PC-3 (cell line): ENCODE data around the gene TCF12. TPM values are rescaled to one million over a fixed set of nuclear protein-coding genes. Genes with fewer than 3 reads are reported as not detected.

Source experiments
- ATAC-seq: fragments of 200-7000 bp; cut with Tn5 transposase; 2 replicates; pipeline ENCODE4 v1.9.1; 2020; ENCODE audit warnings: mild to moderate bottlenecking, moderate library complexity
- BruUV-seq: library from RNA; stranded (reverse); fragments of 400-500 nt; replicated peaks from 2 replicates; lab custom pipeline; 2021; lab: Mats Ljungman, UMichigan
- CTCF ChIA-PET: fragments of 300-600 bp; sonication (Branson Sonifier 250); formaldehyde crosslinking; loops from one replicate; lab custom pipeline; 2022; ENCODE audit warnings: antibody characterized with exemption; lab: Charles Lee
- POLR2A ChIA-PET: fragments of 300-600 bp; sonication (Branson Sonifier 250); formaldehyde crosslinking; loops from one replicate; lab custom pipeline; 2022; ENCODE audit warnings: antibody characterized with exemption; ENCODE audit not compliant: unreplicated experiment; lab: Charles Lee
- DNase-seq: peaks from one replicate; pipeline ENCODE4 v3.0.0-alpha.2; 2015
- H2AFZ ChIP-seq: fragments of 300-600 bp; sonication (generic); 2 replicates; pipeline ENCODE4 v1.6.0; 2016; ENCODE audit warnings: antibody characterized with exemption, low read length
- H3F3A ChIP-seq: fragments of 300-600 bp; sonication (generic); one replicate; pipeline ENCODE4 v1.6.0; 2017; ENCODE audit warnings: antibody characterized with exemption, low read length, control low read depth, mild to moderate bottlenecking; ENCODE audit not compliant: unreplicated experiment
- H3K27ac ChIP-seq: fragments of 300-600 bp; sonication (generic); 2 replicates; pipeline ENCODE4 v1.5.1; 2016; ENCODE audit warnings: mild to moderate bottlenecking, low read length
- H3K27me3 ChIP-seq: fragments of 300-600 bp; sonication (generic); 2 replicates; pipeline ENCODE4 v1.6.1; 2016; ENCODE audit warnings: low read length, mixed read lengths
- H3K36me3 ChIP-seq: fragments of 300-600 bp; sonication (generic); 2 replicates; pipeline ENCODE4 v1.6.1; 2016; ENCODE audit warnings: low read depth, mixed run types, low read length, mixed read lengths
- H3K4me1 ChIP-seq: fragments of 300-600 bp; sonication (generic); 2 replicates; pipeline ENCODE4 v1.5.1; 2016; ENCODE audit warnings: low read length; ENCODE audit not compliant: insufficient read depth
- H3K4me2 ChIP-seq: fragments of 300-600 bp; sonication (generic); 2 replicates; pipeline ENCODE4 v1.6.0; 2016; ENCODE audit warnings: low read length
- H3K4me3 ChIP-seq: fragments of 300-600 bp; sonication (generic); 2 replicates; pipeline ENCODE4 v1.5.1; 2016; ENCODE audit warnings: mild to moderate bottlenecking, low read length, mixed read lengths
- H3K79me2 ChIP-seq: fragments of 300-600 bp; sonication (generic); 2 replicates; pipeline ENCODE4 v1.6.1; 2017; ENCODE audit warnings: low read length, mixed read lengths
- H3K9ac ChIP-seq: fragments of 300-600 bp; sonication (generic); 2 replicates; pipeline ENCODE4 v1.6.0; 2016; ENCODE audit warnings: mild to moderate bottlenecking, low read length
- H3K9me2 ChIP-seq: fragments of 300-600 bp; sonication (generic); replicated peaks from 2 replicates; pipeline ENCODE4 v1.6.1; 2016; ENCODE audit warnings: mixed run types, low read length, mixed read lengths
- H3K9me3 ChIP-seq: fragments of 300-600 bp; sonication (generic); 2 replicates; pipeline ENCODE4 v1.6.1; 2016; ENCODE audit warnings: low read length, mixed read lengths
- H4K20me1 ChIP-seq: fragments of 300-600 bp; sonication (generic); 2 replicates; pipeline ENCODE4 v1.6.1; 2016; ENCODE audit warnings: low read length, mixed read lengths
- EZH2 ChIP-seq: fragments of 300-600 bp; sonication (generic); IDR thresholded peaks from one replicate; pipeline ENCODE4 v1.6.1; 2017; ENCODE audit warnings: antibody characterized with exemption, mild to moderate bottlenecking, low read length; ENCODE audit not compliant: unreplicated experiment
- EZH2phosphoT487 ChIP-seq: fragments of 300-600 bp; sonication (generic); IDR thresholded peaks from 2 replicates; pipeline ENCODE4 v1.6.1; 2018; ENCODE audit warnings: mild to moderate bottlenecking, antibody characterized with exemption, low read length, borderline replicate concordance
- intact Hi-C: fragments of 100-400 bp; cut with micrococcal nuclease; formaldehyde crosslinking; loops from 2 replicates; pipeline ENCODE4 v1.9.0; 2023
- total RNA-seq: library from RNA; depleted of rRNA; stranded (reverse); fragments of >200 nt; gene quantifications from 2 replicates; pipeline ENCODE4 v1.2.3, GENCODE V29; 2014
- TF ChIP-seq, protein P1 (sequence below): fragments of 300-600 bp; sonication (generic); conservative IDR thresholded peaks from 2 replicates; pipeline ENCODE4 v1.5.1; 2017; ENCODE audit warnings: antibody characterized with exemption, low read depth, mild to moderate bottlenecking, low read length

TCF12 gene
- total RNA-seq, 1 experiment from 2014 or later = 103 TPM

- CTCF ChIA-PET = no interaction called here
- intact Hi-C loops = loop anchor here (10.0 kb wide), 1 partner anchor 103 kb away; no protein-coding TSS in a partner anchor
- POLR2A ChIA-PET = no interaction called here
- 0 out of 2 replicates have a peak, but pooled peaks cover 8% of the 10 kb centered on the region for H3K36me3 ChIP-seq
- no peaks in the 10 kb centered on the region for H3K27me3 ChIP-seq
- no peak for DNase-seq
- H3K9me2 ChIP-seq = no peaks in the 10 kb centered on the region
- peaks cover 42% of the 10 kb centered on the region for H3K4me1 ChIP-seq
- H3K9me3 ChIP-seq = no peaks in the 10 kb centered on the region
- H3K4me2 ChIP-seq = no peak overlapping the region
- no peaks in the 10 kb centered on the region for H3F3A ChIP-seq
- peaks cover 72% of the 10 kb centered on the region for H3K79me2 ChIP-seq
- H2AFZ ChIP-seq = no peak overlapping the region
- no peak overlapping the region for H3K4me3 ChIP-seq
- no peak overlapping the region for H3K9ac ChIP-seq
- no peak for ATAC-seq
- H4K20me1 ChIP-seq = peaks cover 6% of the 10 kb centered on the region; the same call in 1 of the 2 replicates
- no peak overlapping the region for H3K27ac ChIP-seq
- TF ChIP-seq EZH2 = no peak
- TF ChIP-seq EZH2phosphoT487 = no peak
- TF ChIP-seq, protein P1, sequence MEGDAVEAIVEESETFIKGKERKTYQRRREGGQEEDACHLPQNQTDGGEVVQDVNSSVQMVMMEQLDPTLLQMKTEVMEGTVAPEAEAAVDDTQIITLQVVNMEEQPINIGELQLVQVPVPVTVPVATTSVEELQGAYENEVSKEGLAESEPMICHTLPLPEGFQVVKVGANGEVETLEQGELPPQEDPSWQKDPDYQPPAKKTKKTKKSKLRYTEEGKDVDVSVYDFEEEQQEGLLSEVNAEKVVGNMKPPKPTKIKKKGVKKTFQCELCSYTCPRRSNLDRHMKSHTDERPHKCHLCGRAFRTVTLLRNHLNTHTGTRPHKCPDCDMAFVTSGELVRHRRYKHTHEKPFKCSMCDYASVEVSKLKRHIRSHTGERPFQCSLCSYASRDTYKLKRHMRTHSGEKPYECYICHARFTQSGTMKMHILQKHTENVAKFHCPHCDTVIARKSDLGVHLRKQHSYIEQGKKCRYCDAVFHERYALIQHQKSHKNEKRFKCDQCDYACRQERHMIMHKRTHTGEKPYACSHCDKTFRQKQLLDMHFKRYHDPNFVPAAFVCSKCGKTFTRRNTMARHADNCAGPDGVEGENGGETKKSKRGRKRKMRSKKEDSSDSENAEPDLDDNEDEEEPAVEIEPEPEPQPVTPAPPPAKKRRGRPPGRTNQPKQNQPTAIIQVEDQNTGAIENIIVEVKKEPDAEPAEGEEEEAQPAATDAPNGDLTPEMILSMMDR = no peak
- no TSS peak for BruUV-seq
These were observed 9.4 kb downstream of the TCF12 start for GRCh38 chr15:56927816-56928215.

GRCh38 chr15:56929399-56929798 lies 11.0 kb downstream of the TCF12 start:
- Histone ChIP-seq H3K4me1 (peaks cover 41% of the 10 kb centered on the region), H3K4me3 (no peak overlapping the region), H4K20me1 (peaks cover 6% of the 10 kb centered on the region; the same call in 1 of the 2 replicates), H3K9me2 (no peaks in the 10 kb centered on the region), H3K9me3 (no peaks in the 10 kb centered on the region), H2AFZ (no peak overlapping the region), H3K36me3 (0 out of 2 replicates have a peak, but pooled peaks cover 5% of the 10 kb centered on the region), H3F3A (no peaks in the 10 kb centered on the region), H3K27ac (peak overlapping the region; percentile 76), H3K9ac (no peak overlapping the region; the same call in 1 of the 2 replicates), H3K79me2 (peaks cover 73% of the 10 kb centered on the region), H3K4me2 (peak overlapping the region; percentile 69), H3K27me3 (no peaks in the 10 kb centered on the region)
- ATAC-seq (peak; percentile 72), DNase-seq (peak; percentile 75)
- BruUV-seq = no TSS peak
- ChIA-PET CTCF (interaction anchor here (0.5 kb wide), 1 partner anchor 205 kb away, joined by 5 read pairs; no protein-coding TSS in a partner anchor), POLR2A (no interaction called here)
- intact Hi-C loops = loop anchor here (10.0 kb wide), 1 partner anchor 105 kb away; no protein-coding TSS in a partner anchor
- no peak for TF ChIP-seq EZH2
- TF ChIP-seq EZH2phosphoT487 = no peak
- TF ChIP-seq, protein P1 = no peak

DNA sequence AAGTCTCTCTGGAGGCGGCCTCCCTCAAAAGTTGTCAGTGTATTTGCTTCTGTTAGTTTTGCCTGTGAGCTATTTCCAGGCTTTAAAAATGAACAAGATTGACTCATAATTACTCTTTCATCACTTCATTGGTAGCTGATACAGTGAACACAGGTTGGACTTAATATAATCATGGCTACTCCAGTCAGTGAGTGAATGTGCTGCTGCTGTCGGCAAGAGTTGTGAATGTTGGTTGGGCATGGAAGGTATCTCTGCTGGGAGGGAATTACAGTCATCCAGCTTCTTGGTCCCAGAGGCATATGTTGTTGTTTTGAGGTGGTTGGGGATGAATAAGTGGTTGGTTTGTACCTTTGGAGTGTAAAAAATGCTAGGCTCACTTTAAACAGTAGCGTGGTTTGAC lies 11.5 kb downstream of the TCF12 start:
- peaks cover 41% of the 10 kb centered on the region for H3K4me1 ChIP-seq
- peaks cover 6% of the 10 kb centered on the region; the same call in 1 of the 2 replicates for H4K20me1 ChIP-seq
- peaks cover 75% of the 10 kb centered on the region for H3K79me2 ChIP-seq
- ChIA-PET CTCF (no interaction called here), POLR2A (no interaction called here)
- no peaks in the 10 kb centered on the region for H3F3A ChIP-seq
- no peak overlapping the region for H3K4me3 ChIP-seq
- no peaks in the 10 kb centered on the region for H3K9me3 ChIP-seq
- H3K27me3 ChIP-seq = no peaks in the 10 kb centered on the region
- H3K36me3 ChIP-seq = peaks cover 2% of the 10 kb centered on the region; the same call in 1 of the 2 replicates
- intact Hi-C loops = loop anchor here (10.0 kb wide), 1 partner anchor 105 kb away; no protein-coding TSS in a partner anchor
- H3K4me2 ChIP-seq = peak overlapping the region; percentile 69
- H3K9me2 ChIP-seq = no peaks in the 10 kb centered on the region
- DNase-seq (no peak), ATAC-seq (0 out of 2 replicates have a peak, but pooled peaks have one; percentile 14)
- H2AFZ ChIP-seq = no peak overlapping the region
- peak overlapping the region; percentile 76 for H3K27ac ChIP-seq
- TF ChIP-seq, protein P1 = no peak
- no peak for TF ChIP-seq EZH2
- TF ChIP-seq EZH2phosphoT487 = no peak
- no TSS peak for BruUV-seq
- H3K9ac ChIP-seq = no peak overlapping the region
